ENCODE measurements around the gene CTNS.

CTNS gene

GRCh38 chr17:3659541-3660111 is 23.1 kb downstream of the CTNS start:
- DNase-seq, result no peak

- DNase-seq, result no peak
Observed at GRCh38 chr17:3660311-3660891, 23.8 kb downstream of the CTNS start.

- no peak for DNase-seq
Observed at GRCh38 chr17:3663102-3664011, 26.8 kb downstream of the CTNS start.

DNA sequence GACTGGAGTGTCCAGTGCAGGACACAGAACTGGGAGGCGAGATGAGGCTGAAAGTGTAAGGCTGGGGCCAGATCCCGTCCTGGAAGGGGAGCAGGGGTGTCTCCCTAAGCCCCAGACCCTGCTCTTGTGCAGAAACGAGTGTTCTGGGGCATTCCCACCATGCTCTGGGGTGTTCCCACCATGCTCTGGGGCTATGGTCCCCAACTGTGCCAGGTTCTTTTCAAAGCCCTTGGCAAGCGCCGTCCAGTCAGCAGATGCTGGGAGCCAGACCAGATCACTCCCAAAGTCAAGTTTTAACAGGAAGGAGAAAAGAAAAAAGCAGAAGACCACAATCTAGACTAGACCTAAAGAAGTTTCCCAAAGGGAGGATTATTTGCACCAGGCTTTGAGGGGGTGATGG is 29.3 kb downstream of the CTNS start:
- no peak for DNase-seq

- no peak for DNase-seq
Observed at GRCh38 chr17:3666516-3666915, 30.0 kb downstream of the CTNS start.

DNA sequence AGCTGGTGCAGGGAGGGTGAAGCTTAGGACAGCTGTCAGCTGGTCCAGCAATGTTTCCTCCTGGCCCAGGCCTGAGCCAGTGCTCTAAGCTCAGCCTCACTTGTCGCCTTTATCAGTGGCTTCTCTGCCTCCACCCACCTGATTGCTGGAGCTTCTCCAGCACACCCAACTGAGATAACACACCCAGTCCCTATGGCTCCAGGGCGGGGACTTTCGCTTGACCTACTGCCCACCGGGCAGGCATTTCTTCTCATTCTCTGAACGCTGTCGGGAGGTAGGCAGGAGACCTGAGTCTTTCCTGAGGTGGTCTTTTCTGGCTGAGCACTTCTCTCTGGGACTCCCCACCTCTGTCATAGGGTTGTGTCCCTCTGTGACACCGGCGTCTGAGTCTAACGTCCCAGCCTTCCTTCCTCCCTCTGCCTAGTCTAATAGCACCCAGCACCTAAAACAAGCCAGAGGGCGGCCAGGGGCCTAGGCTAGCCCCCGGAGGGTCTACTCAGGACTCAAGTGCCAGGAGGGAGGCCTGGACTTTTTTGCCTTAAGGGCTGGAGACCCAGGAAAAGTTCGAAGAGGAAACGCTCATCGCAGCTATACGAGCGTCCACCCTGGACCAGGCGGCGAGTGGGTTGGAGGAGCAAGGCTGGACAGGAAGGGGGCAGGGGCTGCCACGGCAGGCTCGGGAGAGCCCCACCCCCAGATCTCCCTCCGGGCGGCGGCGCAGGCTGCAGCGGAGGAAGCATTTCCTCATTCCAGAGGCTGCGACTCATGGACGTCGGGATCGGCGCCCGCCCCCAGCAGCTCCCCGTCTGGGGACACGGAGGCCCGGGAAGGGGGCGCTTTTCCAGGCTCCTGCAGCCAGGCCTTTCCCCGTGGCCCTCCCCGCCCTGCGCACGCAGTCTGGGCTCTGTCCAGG is 31.1 kb downstream of the CTNS start:
- DNase-seq, result no peak

- DNase-seq, result peak; percentile 99
Observed at GRCh38 chr17:3668279-3669084, 31.9 kb downstream of the CTNS start, which contains the start of the genes EMC6 and TAX1BP3. EMC6 (plus strand) TSS chr17:3668812; CDS start chr17:3669147, 335 bp downstream. TAX1BP3 (minus strand) TSS chr17:3668578; CDS start chr17:3668526, 52 bp downstream.

- no peak for DNase-seq
Observed at GRCh38 chr17:3669085-3669347, 32.5 kb downstream of the CTNS start.

DNA sequence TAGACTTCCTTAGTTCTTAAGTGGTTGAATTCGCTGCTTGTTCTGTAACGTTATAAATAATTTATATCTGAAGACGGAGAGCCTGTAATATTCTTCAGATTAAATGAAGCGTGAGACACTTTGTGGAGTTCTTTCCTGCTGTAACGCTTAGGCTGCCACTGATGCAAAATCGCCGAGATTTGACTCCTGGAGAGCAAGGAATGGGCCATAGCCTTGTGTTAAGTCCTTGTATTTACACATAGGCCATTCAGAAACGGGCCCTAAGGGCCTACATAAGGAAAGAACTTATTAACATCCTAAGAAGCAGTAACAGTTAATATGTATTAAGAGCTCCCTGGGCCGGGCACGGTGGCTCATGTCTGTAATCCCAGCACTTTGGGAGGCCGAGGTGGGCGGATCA is 33.0 kb downstream of the CTNS start:
- no peak for DNase-seq

GRCh38 chr17:3672571-3672970 is 36.0 kb downstream of the CTNS start:
- DNase-seq, result no peak

- DNase-seq, result no peak
Observed at GRCh38 chr17:3675886-3676285, 39.3 kb downstream of the CTNS start.

- DNase-seq, result no peak
Observed at GRCh38 chr17:3678095-3678820, 41.7 kb downstream of the CTNS start.

- DNase-seq, result no peak
Observed at GRCh38 chr17:3678821-3679530, 42.4 kb downstream of the CTNS start.

DNA sequence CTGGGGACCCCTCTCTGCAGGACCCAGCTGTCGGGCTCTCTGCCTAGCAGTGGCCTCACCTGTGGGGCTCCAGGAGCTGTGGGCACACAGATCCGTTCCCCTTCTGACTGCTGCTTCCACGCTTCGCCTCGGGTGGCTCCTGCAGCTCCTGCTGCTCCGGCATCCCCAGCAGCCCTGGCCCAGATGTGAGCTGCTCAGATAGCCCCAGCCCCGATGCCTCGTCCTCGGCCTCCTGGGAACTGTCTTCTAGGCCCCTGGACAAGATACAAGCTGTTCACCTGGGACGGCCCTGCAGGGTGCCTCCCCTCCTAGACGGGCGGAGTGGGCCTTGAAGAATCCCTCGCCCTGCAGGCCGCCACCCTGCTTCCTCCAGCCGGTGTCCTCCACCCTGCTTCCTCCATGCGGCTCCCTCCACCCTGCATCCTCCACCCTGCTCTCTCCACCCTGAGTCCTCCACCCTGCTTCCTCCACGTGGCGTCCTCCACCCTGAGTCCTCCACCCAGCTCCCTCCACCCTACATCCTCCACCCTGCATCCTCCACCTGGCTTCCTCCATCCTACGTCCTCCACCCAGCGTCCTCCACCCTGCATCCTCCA is 43.1 kb downstream of the CTNS start:
- DNase-seq, result no peak

- no peak for DNase-seq
Observed at GRCh38 chr17:3681057-3681456, 44.5 kb downstream of the CTNS start.

- DNase-seq, result no peak
Observed at GRCh38 chr17:3681565-3681964, 45.0 kb downstream of the CTNS start.

DNA sequence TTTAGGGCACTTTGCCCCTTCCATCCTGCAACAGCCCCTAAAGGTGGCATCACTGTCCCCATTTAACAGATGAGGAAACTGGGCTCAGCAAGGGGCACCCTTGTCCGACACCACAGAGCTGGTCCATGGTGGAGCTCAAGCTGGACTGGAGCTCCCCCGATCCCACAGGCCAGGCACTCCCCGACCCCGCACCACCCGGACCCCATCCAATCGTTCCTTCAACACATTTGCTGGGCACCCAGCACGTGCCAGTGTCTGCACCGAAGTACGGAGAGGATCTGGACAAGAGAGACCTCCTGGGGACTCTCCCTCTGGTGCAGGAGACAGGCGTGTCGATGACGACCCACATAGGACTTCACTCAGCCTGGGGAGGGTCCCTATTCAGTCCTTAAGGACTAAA is 45.5 kb downstream of the CTNS start:
- no peak for DNase-seq

DNA sequence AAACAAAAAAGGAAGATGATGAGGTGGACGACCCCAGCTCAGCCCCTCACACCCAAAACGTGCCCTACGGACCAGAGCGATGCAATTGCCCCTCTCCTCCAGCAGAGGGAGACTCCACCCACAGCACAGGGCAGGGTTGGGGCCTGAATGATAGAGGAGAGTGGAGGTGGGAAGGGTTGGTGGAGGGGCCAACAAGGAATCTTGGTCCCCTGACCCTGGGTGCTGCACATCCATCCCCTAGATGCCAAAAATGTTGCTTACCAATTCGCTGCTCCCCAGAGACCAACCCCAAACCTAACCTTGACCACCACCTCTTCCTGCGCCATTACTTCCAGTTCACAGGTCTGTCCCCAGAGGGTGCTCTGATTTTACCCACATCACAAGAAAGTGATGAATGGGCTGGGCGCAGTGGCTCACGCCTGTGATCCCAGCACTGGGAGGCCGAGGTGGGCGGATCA is 46.5 kb downstream of the CTNS start:
- peak; percentile 65 for DNase-seq

GRCh38 chr17:3685174-3685573 is 48.6 kb downstream of the CTNS start:
- no peak for DNase-seq

- no peak for DNase-seq
Observed at GRCh38 chr17:3688027-3688553, 51.5 kb downstream of the CTNS start.

Data from CD4-positive, alpha-beta T cell treated with Interleukin-10 for 1 hour (primary cell).